Neural progenitor cell (in vitro differentiated cells): ENCODE measurements around the gene PRPF40A.

Experiments
- CTCF ChIP-seq: fragments of 200-600 bp; sonication (generic); IDR thresholded peaks from 2 replicates; pipeline ENCODE4 v1.5.1; 2017; ENCODE audit warnings: antibody characterized with exemption, mild to moderate bottlenecking
- EZH2 ChIP-seq: fragments of 200-600 bp; sonication (generic); IDR thresholded peaks from 2 replicates; pipeline ENCODE4 v1.6.1; 2017; ENCODE audit warnings: antibody characterized with exemption, mild to moderate bottlenecking, moderate library complexity
- EZH2phosphoT487 ChIP-seq: fragments of 200-600 bp; sonication (generic); IDR thresholded peaks from 2 replicates; pipeline ENCODE4 v1.6.1; 2017; ENCODE audit warnings: antibody characterized with exemption

- TF ChIP-seq CTCF (no peak), EZH2 (no peak), EZH2phosphoT487 (no peak)
These were observed 70.5 kb downstream of the PRPF40A start for GRCh38 chr2:152646775-152647174.
